ENCODE data around the gene CFAP45. TPM values are rescaled to one million over a fixed set of nuclear protein-coding genes. Genes with fewer than 3 reads are reported as not detected.

Gene CFAP45
- total RNA-seq, 2 experiments from 2014 or later: 0.63 TPM; not detected in 1

DNA sequence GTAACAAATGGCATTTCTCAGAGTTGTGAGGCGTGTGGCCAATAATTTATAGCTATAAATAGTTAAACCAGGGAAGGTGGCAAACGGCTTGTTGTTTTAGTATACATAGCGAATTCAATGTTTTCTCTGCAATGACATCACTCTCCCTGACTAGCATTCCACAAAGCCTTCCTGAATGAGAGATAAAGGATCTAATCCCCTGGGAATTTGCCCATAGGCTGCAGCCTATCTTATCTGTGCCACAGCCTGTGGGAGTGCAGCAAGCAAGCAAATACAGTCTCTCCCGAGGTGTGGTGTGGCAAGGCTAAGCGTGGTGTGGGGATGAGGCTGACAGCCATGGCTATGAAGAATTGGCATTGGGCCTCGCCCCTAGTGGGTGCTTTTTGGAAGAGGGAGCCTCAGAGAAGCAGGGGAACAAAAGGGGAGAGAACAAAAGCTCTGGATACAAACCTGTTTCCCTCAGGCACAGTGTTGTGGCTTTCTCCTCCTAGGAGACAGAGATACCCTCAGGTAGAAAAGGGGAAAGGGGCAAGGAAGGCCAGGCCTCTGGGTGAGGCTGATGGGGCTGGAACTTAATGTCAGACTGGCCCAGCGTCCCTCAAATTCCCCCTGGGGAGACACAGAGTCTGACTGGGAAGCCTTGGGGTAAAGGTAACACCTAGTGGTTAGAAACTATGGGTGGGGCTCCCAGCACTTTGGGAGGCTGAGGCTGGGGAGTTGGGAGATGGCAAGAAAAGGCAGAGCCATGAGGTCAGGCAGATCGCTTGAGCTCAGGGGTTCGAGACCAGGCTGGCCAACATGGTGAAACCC lies 16.5 kb upstream of the CFAP45 start:
- no TSS peak for BruUV-seq (replicated peaks)
- ChIA-PET POLR2A (interaction anchor here (1.0 kb wide), 1 partner anchor 28 kb away, joined by 3 read pairs; no protein-coding TSS in a partner anchor), CTCF (ENCODE audit: unreplicated experiment) (no interaction called here)
- H3K27ac ChIP-seq (ENCODE audit: low read depth, low read length, poor library complexity, severe bottlenecking): no peak overlapping the region
- TF ChIP-seq, protein P1, sequence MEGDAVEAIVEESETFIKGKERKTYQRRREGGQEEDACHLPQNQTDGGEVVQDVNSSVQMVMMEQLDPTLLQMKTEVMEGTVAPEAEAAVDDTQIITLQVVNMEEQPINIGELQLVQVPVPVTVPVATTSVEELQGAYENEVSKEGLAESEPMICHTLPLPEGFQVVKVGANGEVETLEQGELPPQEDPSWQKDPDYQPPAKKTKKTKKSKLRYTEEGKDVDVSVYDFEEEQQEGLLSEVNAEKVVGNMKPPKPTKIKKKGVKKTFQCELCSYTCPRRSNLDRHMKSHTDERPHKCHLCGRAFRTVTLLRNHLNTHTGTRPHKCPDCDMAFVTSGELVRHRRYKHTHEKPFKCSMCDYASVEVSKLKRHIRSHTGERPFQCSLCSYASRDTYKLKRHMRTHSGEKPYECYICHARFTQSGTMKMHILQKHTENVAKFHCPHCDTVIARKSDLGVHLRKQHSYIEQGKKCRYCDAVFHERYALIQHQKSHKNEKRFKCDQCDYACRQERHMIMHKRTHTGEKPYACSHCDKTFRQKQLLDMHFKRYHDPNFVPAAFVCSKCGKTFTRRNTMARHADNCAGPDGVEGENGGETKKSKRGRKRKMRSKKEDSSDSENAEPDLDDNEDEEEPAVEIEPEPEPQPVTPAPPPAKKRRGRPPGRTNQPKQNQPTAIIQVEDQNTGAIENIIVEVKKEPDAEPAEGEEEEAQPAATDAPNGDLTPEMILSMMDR (conservative IDR thresholded peaks at IDR 0.05; ENCODE audit: low read length): no peak
- no peak for TF ChIP-seq EZH2phosphoT487 (IDR thresholded peaks at IDR 0.05; ENCODE audit: borderline replicate concordance, low read depth, low read length)
- H3K4me3 ChIP-seq (ENCODE audit: low read depth, low read length, poor library complexity, severe bottlenecking): no peak overlapping the region
- H3K4me1 ChIP-seq (ENCODE audit: insufficient read depth, low read length, poor library complexity, severe bottlenecking): peaks cover 13% of the 10 kb centered on the region
- no peak overlapping the region for H2AFZ ChIP-seq (ENCODE audit: low read length)
- peaks cover 49% of the 10 kb centered on the region for H3K36me3 ChIP-seq (ENCODE audit: insufficient read depth, low read length)
- H4K20me1 ChIP-seq (ENCODE audit: insufficient read depth, low read length): no peaks in the 10 kb centered on the region
- intact Hi-C loops (cut with micrococcal nuclease; ENCODE audit: unreplicated experiment): no loop called here
- H3K4me2 ChIP-seq (ENCODE audit: low read length): no peak overlapping the region
- H3K79me2 ChIP-seq (ENCODE audit: insufficient read depth, low read depth, low read length): peaks cover 8% of the 10 kb centered on the region; the same call in 1 of the 2 replicates
- no peaks in the 10 kb centered on the region for H3K9me3 ChIP-seq (ENCODE audit: low read length)
- H3K9me2 ChIP-seq (ENCODE audit: insufficient read depth, low read length): no peaks in the 10 kb centered on the region
- DNase-seq (ENCODE audit: low spot score): no peak

DNA sequence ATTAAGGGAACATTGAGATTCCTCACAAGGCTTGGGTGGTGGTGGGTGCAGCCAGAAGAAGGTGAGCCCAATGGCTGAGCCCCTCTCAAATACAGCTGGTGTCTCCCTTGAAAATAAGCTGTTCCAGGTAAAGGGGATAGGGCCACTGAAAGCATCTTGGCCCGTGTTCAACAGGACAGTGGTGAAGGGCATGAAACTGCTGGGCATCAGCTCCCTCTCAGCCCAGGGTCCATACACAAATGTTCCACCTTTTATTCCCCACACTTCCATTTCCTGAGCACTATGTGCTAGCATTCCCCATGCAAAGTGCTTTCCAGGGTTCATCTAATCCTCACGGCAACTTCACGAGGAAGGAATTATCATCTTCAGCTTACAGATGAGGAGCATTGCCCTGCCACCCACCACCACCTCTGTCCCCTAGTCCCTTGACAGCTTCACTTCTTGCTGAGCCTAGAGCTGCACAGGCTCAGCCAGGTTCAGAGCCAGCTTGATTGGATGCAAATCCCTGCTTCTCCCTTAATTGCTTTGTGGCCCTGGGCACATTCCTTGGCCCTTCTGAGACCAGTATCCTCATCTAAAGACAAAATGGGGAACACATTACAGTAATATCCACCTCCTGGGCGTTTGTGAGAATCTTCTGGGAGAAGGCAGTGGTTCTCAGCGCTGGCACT lies 15.7 kb upstream of the CFAP45 start:
- POLR2A ChIA-PET: interaction anchor here (1.0 kb wide), 1 partner anchor 27 kb away, joined by 3 read pairs; no protein-coding TSS in a partner anchor
- Histone ChIP-seq H4K20me1 (ENCODE audit: insufficient read depth, low read length) (no peaks in the 10 kb centered on the region), H3K4me2 (ENCODE audit: low read length) (no peak overlapping the region)

More for the DNA sequence above, 15.7 kb upstream of the CFAP45 start:
- Histone ChIP-seq H3K27ac (ENCODE audit: low read depth, low read length, poor library complexity, severe bottlenecking) (no peak overlapping the region), H3K4me1 (ENCODE audit: insufficient read depth, low read length, poor library complexity, severe bottlenecking) (peaks cover 13% of the 10 kb centered on the region), H3K9me3 (ENCODE audit: low read length) (no peaks in the 10 kb centered on the region), H3K9me2 (ENCODE audit: insufficient read depth, low read length) (no peaks in the 10 kb centered on the region), H3K79me2 (ENCODE audit: insufficient read depth, low read depth, low read length) (peaks cover 3% of the 10 kb centered on the region; the same call in 1 of the 2 replicates), H3K36me3 (ENCODE audit: insufficient read depth, low read length) (peaks cover 44% of the 10 kb centered on the region), H3K4me3 (ENCODE audit: low read depth, low read length, poor library complexity, severe bottlenecking) (no peak overlapping the region), H2AFZ (ENCODE audit: low read length) (no peak overlapping the region)
- TF ChIP-seq, protein P1 (conservative IDR thresholded peaks at IDR 0.05; ENCODE audit: low read length): no peak
- CTCF ChIA-PET (ENCODE audit: unreplicated experiment): no interaction called here
- intact Hi-C loops (cut with micrococcal nuclease; ENCODE audit: unreplicated experiment): no loop called here
- no TSS peak for BruUV-seq (replicated peaks)
- DNase-seq (ENCODE audit: low spot score): no peak

Measured in OCI-LY7 (cell line).